CD4-positive, alpha-beta T cell treated with Interleukin-21 for 1 hour (primary cell): Measurements from ENCODE around the gene GBP4.

Source experiments
- DNase-seq: peaks from one replicate; pipeline ENCODE4 v3.0.0-alpha.2; 2020

The GBP4 gene

DNA sequence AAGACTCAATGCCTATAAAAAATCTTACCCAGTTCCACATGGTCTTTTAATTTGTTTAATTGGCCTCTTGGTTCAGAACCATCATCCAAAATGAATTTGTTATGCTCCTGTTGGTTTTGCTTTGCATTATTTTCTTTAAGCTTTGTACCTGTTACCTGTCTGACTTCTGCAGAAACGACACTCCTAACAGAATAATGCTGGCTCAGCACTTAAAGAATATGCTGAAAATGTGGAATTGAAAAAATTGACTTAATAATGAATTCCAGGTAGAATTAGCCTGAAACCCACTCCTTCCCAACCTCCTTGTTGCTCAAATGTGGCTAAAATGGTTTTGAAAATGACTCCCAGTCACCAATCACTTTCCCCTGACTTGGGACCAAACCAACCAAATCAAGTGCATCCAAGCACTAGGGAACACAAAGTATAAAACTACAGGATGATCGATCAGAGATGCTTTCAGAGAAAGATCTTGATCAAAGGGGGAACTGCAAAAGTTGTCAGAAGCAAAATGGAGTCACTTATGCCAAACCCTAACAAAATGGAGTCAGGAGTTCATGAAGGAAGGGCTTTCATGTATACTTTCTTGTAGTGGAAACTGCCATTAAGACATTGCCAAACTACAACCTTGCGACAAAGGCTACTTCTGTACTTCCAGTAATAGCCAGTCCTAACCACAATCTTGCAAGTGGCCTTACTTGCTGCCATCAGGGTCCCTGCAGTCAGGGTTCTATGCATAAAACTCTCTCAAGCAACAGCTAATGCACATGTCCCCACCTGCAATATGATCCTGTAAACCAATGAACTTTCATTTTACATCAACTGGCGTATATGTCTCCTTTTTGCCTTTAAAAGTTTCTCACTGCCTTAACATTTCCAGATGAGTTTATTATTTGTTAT, 28.3 kb downstream of the GBP4 start:
- DNase-seq: no peak

DNA sequence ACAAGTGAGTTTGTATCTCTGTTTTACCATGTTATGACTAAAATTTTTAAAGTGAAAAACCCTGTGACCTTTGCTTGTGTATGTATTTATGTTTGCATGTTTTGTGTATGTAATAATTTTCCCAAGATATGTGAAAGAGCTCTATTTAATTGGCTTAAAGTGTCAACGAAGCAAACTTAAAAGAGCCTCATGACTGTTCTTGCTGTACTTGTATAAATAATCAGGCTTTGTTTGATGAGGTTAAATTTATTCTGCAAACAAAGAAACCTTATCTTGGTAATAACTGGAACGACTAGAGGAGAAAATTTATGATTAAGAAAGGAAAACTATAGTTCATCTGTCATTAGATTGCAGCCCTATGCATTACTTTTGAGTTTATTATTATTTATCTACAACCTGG, 29.6 kb downstream of the GBP4 start:
- no peak for DNase-seq

DNA sequence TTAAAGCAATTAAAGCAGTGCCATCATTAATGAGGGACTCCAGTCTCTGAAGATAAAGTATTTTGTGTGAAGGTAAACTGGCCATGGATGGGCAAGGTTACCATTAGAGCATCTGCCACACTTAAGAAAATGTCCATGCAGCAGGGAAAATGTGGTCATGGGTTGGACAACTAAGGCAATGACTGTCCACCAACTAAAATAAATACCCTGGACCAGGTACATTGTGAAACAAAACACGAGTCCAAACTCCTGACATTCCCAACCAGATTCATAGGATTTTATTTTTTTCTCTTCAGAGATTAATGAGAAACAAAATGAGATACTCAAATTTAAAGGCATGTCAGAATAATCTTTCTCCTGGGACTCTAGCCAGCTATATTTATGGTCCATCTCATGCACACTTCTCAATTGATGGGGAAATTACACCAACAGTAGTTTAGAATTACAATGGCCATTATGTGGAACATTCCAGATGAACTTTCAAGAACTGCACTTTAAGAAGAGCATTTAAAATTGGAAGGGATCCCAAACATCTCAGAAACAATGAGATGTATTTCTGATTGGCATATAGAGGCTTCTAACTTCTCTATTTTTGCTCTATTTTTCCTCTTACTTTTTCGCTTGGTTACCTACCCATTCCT, 31.0 kb downstream of the GBP4 start:
- no peak for DNase-seq

DNA sequence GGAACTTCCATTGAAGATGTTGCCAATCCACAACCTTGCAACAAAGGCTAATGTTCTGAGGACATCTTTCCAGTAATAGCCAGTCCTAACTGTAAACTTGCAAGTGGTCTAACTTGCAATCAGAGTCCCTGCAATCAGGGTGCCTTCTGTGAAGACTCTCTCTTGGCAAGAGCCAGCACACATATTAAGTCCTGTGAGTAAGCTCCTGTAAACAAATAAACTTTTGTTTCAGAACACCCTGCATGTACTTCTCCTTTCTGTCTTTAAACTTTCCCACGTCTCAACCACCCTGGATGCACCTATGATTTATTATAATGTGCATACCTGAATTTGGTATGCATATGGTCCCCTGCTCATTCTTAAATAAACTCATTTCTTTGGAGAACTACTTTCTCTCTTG, 32.0 kb downstream of the GBP4 start:
- no peak for DNase-seq

DNA sequence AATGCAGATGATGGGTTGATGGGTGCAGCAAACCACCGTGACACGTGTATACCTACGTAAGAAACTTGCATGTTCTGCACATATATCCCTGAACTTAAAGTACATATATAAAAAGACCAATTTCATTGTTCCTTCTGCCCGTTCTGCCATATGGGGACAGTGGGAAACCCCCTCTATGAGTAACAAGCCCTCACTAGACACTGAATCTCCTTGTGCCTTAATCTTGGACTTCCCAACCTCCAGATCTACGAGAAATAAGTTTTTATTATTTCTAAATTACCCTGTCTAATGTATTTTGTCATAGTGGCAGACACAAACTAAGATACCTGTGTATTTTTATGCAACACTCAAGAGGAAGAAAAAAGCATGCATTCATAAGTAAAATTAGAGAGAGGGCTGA, 32.9 kb downstream of the GBP4 start:
- no peak for DNase-seq

DNA sequence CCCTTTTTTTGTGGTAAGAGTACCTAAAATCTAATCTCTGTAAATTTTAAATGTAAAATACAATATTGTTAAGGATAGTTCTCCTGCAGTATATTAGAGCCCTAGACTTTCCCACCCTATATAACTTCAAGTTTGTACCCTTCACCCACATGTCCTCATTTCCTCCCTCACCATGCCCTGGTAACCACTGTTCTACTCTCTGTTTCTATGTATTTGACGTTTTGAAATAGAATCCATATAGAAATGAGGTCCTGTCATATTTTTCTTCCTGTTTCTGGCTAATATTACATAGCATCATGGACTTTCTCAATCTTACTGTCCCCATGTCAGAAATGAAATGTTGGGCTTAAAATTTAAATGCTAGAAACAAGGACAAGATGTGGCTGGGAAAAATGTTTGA, 47.7 kb downstream of the GBP4 start:
- no peak for DNase-seq

DNA sequence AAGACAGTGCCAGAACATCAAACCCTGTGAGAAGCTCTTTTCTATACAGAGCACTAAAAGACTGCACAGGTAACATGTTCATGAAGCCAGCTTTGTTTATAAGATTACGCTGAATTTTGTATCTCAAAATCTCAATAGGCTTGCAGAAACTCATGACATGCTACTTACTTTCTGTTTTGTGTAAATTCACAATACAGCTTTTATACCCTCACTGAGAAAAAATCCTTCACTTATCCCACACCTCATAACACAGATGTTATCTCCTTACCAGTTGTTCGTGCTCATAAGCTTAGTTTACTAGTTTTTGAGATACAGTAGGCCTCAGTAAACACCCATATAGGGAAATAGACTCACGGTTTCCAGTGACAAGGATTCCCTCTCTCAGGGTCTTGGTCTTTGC, 48.8 kb downstream of the GBP4 start:
- no peak for DNase-seq

DNA sequence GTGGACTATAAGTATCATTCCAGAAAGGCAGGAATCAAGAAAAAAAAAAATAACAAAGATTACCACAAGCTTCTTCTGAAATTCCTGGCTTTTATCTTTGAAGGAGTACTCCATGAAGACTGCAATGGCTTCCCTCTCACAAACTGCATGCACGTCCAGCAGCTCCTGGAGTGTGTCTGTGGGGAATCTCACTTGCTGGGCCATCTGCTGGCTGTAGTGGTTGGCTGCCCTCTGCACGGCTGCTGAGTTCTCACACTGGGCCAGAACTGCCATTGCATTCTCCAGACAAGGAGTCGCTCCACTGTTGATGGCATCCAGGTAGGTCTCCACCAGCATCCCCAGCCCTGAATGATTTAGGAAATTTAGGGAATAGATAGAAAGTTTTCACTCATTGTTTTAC, 49.5 kb downstream of the GBP4 start:
- no peak for DNase-seq

DNA sequence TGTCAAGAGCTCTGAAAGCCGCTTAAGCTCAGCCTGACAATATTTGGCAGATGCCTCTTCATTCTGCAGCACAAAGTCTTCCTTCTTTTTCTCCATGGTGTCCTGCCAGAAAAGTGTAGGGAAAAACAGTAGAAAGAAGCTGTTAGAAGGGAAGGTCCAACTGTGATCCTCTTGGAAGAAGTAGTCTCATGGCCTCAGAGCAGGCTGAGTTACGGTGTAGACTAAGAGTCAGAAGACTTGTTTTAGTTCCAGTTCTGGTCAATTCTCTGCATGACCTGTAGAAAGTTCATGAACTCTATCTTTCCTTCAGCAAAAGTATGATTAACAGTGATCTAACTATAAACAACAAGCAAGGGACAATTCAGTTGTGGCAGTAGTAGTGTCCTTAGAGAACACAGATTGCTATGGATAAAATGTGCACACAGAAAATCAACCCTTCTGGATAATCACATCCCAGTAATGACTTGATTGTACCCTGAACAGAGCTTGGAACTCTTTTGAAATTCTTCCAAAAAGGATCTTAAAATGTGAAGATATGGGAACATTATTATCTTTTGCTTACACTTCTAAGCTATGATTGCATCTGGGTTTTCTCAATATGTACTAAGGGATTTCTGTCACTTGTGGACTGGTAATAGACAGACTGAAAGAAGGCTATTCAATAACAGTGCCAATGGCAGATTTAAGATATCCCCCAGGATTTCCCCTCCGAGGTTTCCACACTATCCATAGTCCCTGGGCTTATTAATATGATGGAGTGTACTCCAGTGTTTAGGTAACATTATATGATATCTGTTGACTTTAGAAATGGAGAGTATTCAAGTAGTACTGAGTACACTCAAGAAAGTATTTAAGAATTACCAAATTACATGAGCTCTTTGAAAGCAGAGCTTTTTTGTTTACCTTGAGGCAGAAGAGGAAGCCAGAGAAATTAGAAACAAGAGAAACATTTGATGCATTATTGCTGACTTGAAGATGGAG, 50.8 kb downstream of the GBP4 start:
- DNase-seq: no peak

DNA sequence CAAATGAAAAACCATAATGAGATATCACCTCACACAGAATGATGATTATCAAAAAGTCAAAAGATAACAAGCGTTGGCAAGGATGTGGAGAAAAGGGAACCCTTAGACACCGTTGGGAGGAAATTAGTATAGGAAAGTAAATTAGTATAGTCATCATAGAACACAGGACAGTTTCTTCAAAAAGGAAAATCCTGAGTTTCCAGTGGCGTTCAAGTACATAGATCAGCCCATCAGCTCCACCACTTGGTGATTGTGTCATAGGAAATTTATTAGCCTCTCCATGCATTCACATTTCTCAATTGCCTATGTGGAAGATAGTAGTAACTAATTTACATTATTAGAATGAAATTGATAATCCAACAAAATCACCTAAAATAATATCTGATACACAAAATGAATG, 52.0 kb downstream of the GBP4 start:
- DNase-seq: no peak

DNA sequence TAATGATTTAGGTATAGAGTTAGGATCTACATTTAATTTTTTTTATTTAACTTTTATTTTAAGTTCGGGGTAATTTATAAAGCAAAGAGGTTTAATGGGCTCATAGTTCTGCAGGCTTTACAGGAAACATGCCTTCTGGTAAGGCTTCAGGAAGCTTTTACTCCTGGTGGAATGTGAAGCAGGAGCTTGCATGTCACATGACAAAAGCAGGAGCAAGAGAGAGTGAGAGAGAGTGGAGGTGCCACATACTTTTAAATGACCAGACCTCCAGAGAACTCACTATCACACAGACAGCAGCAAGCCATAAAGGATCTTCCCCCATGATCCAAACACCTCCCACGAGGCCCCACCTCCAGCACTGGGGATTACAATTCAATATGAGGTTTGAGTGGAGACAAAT, 55.3 kb downstream of the GBP4 start:
- no peak for DNase-seq

DNA sequence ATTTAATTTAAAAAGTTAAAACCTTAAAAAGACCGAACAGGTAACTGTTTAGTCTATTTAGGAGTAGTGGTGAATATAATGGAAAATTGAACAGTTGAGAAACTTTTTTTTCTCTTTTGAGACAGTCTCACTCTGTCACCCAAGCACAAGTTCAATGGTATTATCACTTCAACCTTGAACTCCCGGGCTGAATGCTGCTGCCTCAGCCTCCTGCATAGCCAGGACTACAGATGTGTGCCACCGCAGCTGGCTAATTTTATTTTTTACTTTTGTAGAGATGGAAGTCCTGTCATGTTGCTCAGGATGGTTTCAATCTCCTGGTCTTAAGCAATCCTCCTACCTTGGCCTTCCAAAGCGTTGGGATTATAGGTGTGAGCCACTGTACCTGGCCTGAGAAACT, 56.6 kb downstream of the GBP4 start:
- no peak for DNase-seq

DNA sequence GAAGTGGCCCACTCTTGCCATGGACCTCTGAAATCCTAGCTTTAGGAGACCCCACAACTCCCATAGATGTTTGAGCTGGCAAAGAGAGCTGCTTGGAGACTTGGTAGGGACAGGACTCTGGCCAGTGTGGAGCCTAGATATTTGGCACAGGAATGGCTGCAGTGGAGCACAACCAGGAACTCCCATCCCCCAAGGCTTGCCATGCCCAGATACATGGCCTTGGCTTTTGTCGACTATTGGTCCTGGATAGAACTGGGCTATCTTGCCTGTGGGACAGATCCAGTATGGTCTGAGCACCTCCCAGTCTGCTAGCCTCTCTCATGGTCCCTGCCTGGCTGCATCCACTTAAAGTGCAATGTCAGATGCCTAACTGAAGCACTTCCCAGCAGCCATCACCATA, 65.0 kb downstream of the GBP4 start:
- DNase-seq: no peak
